GM23338 (cell line): ENCODE measurements around the gene CLNK. TPM values are rescaled to one million over a fixed set of nuclear protein-coding genes. Genes with fewer than 3 reads are reported as not detected.

ENCODE experiments used
- ATAC-seq: fragments of 200-7000 bp; cut with Tn5 transposase; 3 replicates; pipeline ENCODE4 v1.9.1; 2020
- DNase-seq: peaks from one replicate; pipeline ENCODE4 v3.0.0-alpha.2; 2015; ENCODE audit warnings: low spot score
- H2AFZ ChIP-seq: fragments of 200-600 bp; sonication (generic); 2 replicates; pipeline ENCODE4 v1.8.0; 2016; ENCODE audit warnings: antibody characterized with exemption, mild to moderate bottlenecking, moderate library complexity
- H3F3A ChIP-seq: fragments of 200-600 bp; sonication (generic); replicated peaks from 2 replicates; pipeline ENCODE4 v1.8.0; 2017; ENCODE audit warnings: antibody characterized with exemption, mixed run types, low read depth
- H3K27ac ChIP-seq: fragments of 200-600 bp; sonication (generic); 2 replicates; pipeline ENCODE4 v1.6.1; 2016; ENCODE audit warnings: low read depth
- H3K27me3 ChIP-seq: fragments of 200-600 bp; sonication (generic); 2 replicates; pipeline ENCODE4 v1.8.0; 2016; ENCODE audit warnings: mild to moderate bottlenecking, mixed run types, moderate library complexity; ENCODE audit not compliant: insufficient read depth
- H3K36me3 ChIP-seq: fragments of 200-600 bp; sonication (generic); 2 replicates; pipeline ENCODE4 v1.8.0; 2016; ENCODE audit warnings: mild to moderate bottlenecking; ENCODE audit not compliant: insufficient read depth
- H3K4me1 ChIP-seq: fragments of 200-600 bp; sonication (generic); 2 replicates; pipeline ENCODE4 v1.8.0; 2016; ENCODE audit warnings: mild to moderate bottlenecking, moderate library complexity; ENCODE audit not compliant: insufficient read depth
- H3K4me2 ChIP-seq: fragments of 200-600 bp; sonication (generic); 2 replicates; pipeline ENCODE4 v1.7.1; 2017; ENCODE audit warnings: mixed run types
- H3K4me3 ChIP-seq: fragments of 200-600 bp; sonication (generic); 2 replicates; pipeline ENCODE4 v1.6.1; 2016; ENCODE audit warnings: mixed run types
- H3K79me2 ChIP-seq: fragments of 200-600 bp; sonication (generic); replicated peaks from 2 replicates; pipeline ENCODE4 v1.8.0; 2017; ENCODE audit warnings: mild to moderate bottlenecking; ENCODE audit not compliant: insufficient read depth
- H3K9me2 ChIP-seq: fragments of 200-600 bp; sonication (generic); 2 replicates; pipeline ENCODE4 v1.8.0; 2017; ENCODE audit not compliant: insufficient read depth
- H4K20me1 ChIP-seq: fragments of 200-600 bp; sonication (generic); replicated peaks from 2 replicates; pipeline ENCODE4 v1.8.0; 2017; ENCODE audit warnings: mild to moderate bottlenecking; ENCODE audit not compliant: insufficient read depth
- H3K27ac Mint-ChIP-seq: 2 replicates; pipeline ENCODE4 v1.8.0; 2020; ENCODE audit warnings: inconsistent platforms, mild to moderate bottlenecking, moderate library complexity, mixed read lengths
- H3K27me3 Mint-ChIP-seq: 3 replicates; pipeline ENCODE4 v1.8.0; 2022; ENCODE audit warnings: low read depth, mild to moderate bottlenecking, moderate library complexity, mixed read lengths, inconsistent platforms; ENCODE audit not compliant: insufficient read depth, poor library complexity
- H3K36me3 Mint-ChIP-seq: 3 replicates; pipeline ENCODE4 v1.8.0; 2021; ENCODE audit warnings: low read depth, mild to moderate bottlenecking, inconsistent platforms, moderate library complexity, mixed read lengths
- H3K4me1 Mint-ChIP-seq: 3 replicates; pipeline ENCODE4 v1.8.0; 2020; ENCODE audit warnings: mild to moderate bottlenecking, inconsistent platforms, mixed read lengths
- H3K4me3 Mint-ChIP-seq: 3 replicates; pipeline ENCODE4 v1.8.0; 2021; ENCODE audit warnings: moderate library complexity, mild to moderate bottlenecking, inconsistent platforms, mixed read lengths
- H3K9me3 Mint-ChIP-seq: 3 replicates; pipeline ENCODE4 v1.8.0; 2020; ENCODE audit warnings: moderate library complexity, mild to moderate bottlenecking, inconsistent platforms, mixed read lengths
- JUNB ChIP-seq: IDR thresholded peaks from one replicate; pipeline ENCODE4 v1.6.1; 2016; ENCODE audit warnings: antibody characterized with exemption; ENCODE audit not compliant: unreplicated experiment
- NANOG ChIP-seq: IDR thresholded peaks from 2 replicates; pipeline ENCODE4 v1.6.1; 2016; ENCODE audit warnings: antibody characterized with exemption, borderline replicate concordance
- ZNF114 ChIP-seq: fragments of 250-450 bp; sonication (Bioruptor Pico); IDR thresholded peaks from 2 replicates; pipeline ENCODE4 v1.5.0; 2020; ENCODE audit warnings: mild to moderate bottlenecking, moderate library complexity
- polyA plus RNA-seq: library from polyadenylated mRNA; unstranded; fragments of >200 nt; fragmentation: Nextera tagmentation; extraction: Ambion mirVana; gene quantifications from 2 replicates; pipeline ENCODE4 v1.2.1, GENCODE V29; 2016
- total RNA-seq: library from RNA; depleted of rRNA; stranded (reverse); fragments of >200 nt; shearing (Covaris generic); gene quantifications from 2 replicates; pipeline ENCODE4 v1.2.3, GENCODE V29; 2014
- TF ChIP-seq, protein P1 (sequence below), 2 experiments: fragments of 200-600 bp in 1 of 2; sonication (generic) in 1 of 2; conservative IDR thresholded peaks; 2 replicates each; pipeline versions ENCODE4 v1.5.1 to v1.6.1; 2016 to 2017; ENCODE audit warnings: antibody characterized with exemption in 2 of 2, low read depth in 2 of 2, mild to moderate bottlenecking in 2 of 2, moderate library complexity in 1 of 2
- TF ChIP-seq, protein P2 (sequence below): fragments of 250-450 bp; sonication (Bioruptor Pico); IDR thresholded peaks from 2 replicates; pipeline ENCODE4 v1.5.0; 2020; ENCODE audit warnings: mild to moderate bottlenecking, moderate library complexity

Gene CLNK
- total and polyA plus RNA-seq, 2 experiments from 2014 or later = not detected

DNA sequence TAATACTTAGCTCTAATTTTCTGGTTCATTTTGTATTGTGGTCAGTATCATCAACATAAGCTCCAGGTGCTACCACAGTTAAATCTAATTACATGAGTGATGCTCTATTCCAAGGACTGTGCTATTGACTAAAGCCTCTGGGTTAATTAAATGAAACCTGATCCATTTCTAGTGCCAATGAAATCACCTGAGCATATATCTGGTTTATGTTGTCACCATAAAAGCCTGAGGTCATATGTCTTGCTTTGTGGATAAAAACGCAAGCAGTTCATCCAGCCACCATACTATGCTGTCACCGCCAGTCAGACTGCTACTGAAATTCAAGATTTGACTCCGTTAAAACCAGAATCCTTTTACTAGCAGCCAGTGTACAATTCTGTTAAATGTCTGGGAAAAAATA, 163.1 kb downstream of the CLNK start:
- H3K27me3 Mint-ChIP-seq = peaks cover 3% of the 10 kb centered on the region

DNA sequence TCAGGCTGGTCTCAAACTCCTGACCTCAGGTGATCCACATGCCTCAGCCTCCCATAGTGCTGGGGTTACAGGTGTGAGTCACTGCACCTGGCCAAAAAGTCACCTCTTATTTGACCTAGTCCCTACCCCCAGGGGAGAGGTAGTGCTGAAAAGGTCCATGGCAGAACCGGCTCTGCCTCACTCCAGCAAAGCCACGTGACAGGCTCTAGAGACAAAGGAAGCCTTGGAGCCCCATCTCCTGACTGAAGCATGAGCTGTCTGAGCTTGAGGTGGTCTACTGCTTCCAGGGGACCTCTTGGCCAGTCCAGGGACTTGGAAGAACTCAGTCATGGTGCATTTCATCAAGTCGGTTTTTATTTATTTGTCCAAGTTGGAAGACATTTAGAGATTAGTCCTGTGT, 174.8 kb downstream of the CLNK start:
- 0 out of 2 replicates have a peak, but pooled peaks cover 2% of the 10 kb centered on the region for H3K9me2 ChIP-seq
- no peaks in the 10 kb centered on the region for H3K36me3 ChIP-seq
- Mint-ChIP-seq H3K27me3 (no peaks in the 10 kb centered on the region), H3K9me3 (no peaks in the 10 kb centered on the region), H3K27ac (no peak overlapping the region), H3K36me3 (no peaks in the 10 kb centered on the region), H3K4me3 (no peak overlapping the region), H3K4me1 (no peaks in the 10 kb centered on the region)
- no peak for ATAC-seq
- no peaks in the 10 kb centered on the region for H3K27me3 ChIP-seq
- no peak for DNase-seq
- no peaks in the 10 kb centered on the region for H3F3A ChIP-seq
- no peaks in the 10 kb centered on the region for H3K4me1 ChIP-seq
- H3K4me3 ChIP-seq = no peak overlapping the region
- H4K20me1 ChIP-seq = no peaks in the 10 kb centered on the region
- no peak for TF ChIP-seq NANOG
- TF ChIP-seq, protein P1, sequence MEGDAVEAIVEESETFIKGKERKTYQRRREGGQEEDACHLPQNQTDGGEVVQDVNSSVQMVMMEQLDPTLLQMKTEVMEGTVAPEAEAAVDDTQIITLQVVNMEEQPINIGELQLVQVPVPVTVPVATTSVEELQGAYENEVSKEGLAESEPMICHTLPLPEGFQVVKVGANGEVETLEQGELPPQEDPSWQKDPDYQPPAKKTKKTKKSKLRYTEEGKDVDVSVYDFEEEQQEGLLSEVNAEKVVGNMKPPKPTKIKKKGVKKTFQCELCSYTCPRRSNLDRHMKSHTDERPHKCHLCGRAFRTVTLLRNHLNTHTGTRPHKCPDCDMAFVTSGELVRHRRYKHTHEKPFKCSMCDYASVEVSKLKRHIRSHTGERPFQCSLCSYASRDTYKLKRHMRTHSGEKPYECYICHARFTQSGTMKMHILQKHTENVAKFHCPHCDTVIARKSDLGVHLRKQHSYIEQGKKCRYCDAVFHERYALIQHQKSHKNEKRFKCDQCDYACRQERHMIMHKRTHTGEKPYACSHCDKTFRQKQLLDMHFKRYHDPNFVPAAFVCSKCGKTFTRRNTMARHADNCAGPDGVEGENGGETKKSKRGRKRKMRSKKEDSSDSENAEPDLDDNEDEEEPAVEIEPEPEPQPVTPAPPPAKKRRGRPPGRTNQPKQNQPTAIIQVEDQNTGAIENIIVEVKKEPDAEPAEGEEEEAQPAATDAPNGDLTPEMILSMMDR (conservative IDR thresholded peaks at IDR 0.05; ENCODE audit: low read depth in 2 of 2) = 0 out of 4 replicates have a peak, but pooled peaks of 1 of the 2 experiments have one; percentile 7
- no peak overlapping the region for H3K27ac ChIP-seq
- H3K79me2 ChIP-seq = no peaks in the 10 kb centered on the region
- H2AFZ ChIP-seq = no peak overlapping the region
- H3K4me2 ChIP-seq = no peak overlapping the region

More for the DNA sequence above, 163.1 kb downstream of the CLNK start:
- Histone ChIP-seq H3K27ac (no peak overlapping the region), H3K4me2 (no peak overlapping the region), H3K9me2 (no peaks in the 10 kb centered on the region; the same call in 1 of the 2 replicates), H3K79me2 (no peaks in the 10 kb centered on the region), H3K4me3 (no peak overlapping the region), H3F3A (no peaks in the 10 kb centered on the region), H4K20me1 (no peaks in the 10 kb centered on the region), H3K4me1 (no peaks in the 10 kb centered on the region), H3K27me3 (no peaks in the 10 kb centered on the region), H3K36me3 (no peaks in the 10 kb centered on the region), H2AFZ (no peak overlapping the region)
- DNase-seq (no peak), ATAC-seq (no peak)
- no peaks in the 10 kb centered on the region for H3K4me1 Mint-ChIP-seq
- H3K9me3 Mint-ChIP-seq = no peaks in the 10 kb centered on the region
- no peak overlapping the region for H3K27ac Mint-ChIP-seq
- H3K4me3 Mint-ChIP-seq = no peak overlapping the region
- no peaks in the 10 kb centered on the region for H3K36me3 Mint-ChIP-seq
- TF ChIP-seq JUNB = no peak

DNA sequence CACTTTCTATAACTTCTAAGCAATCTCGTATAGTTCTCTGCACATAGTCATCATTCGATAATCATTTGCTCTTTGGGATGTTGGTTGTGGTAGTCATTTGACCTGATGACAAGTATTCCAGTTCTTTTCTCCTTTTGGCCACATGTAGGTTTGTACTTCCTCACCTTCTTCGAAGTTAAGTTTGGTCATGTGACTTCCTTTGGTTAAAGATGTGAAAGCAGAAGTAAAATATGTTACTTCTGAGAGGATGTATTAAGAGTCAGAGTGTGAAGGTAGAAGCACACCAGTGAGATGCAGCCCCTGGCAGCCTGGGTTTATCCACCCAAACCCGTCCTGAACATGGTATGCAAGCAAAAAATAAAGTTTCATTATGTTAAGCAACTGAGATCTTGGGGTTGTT, 178.5 kb downstream of the CLNK start:
- no peaks in the 10 kb centered on the region for H3K79me2 ChIP-seq
- H3K4me3 Mint-ChIP-seq = no peak overlapping the region
- H3K27ac Mint-ChIP-seq = no peak overlapping the region
- ATAC-seq (no peak), DNase-seq (no peak)
- no peaks in the 10 kb centered on the region for H3K36me3 ChIP-seq
- no peak overlapping the region for H3K27ac ChIP-seq
- no peaks in the 10 kb centered on the region for H3K9me3 Mint-ChIP-seq
- H3K9me2 ChIP-seq = 0 out of 2 replicates have a peak, but pooled peaks cover 2% of the 10 kb centered on the region
- H3F3A ChIP-seq = no peaks in the 10 kb centered on the region
- no peaks in the 10 kb centered on the region for H3K27me3 ChIP-seq
- H3K4me1 ChIP-seq = no peaks in the 10 kb centered on the region
- no peaks in the 10 kb centered on the region for H3K36me3 Mint-ChIP-seq
- no peak for TF ChIP-seq ZNF114
- TF ChIP-seq, protein P2, sequence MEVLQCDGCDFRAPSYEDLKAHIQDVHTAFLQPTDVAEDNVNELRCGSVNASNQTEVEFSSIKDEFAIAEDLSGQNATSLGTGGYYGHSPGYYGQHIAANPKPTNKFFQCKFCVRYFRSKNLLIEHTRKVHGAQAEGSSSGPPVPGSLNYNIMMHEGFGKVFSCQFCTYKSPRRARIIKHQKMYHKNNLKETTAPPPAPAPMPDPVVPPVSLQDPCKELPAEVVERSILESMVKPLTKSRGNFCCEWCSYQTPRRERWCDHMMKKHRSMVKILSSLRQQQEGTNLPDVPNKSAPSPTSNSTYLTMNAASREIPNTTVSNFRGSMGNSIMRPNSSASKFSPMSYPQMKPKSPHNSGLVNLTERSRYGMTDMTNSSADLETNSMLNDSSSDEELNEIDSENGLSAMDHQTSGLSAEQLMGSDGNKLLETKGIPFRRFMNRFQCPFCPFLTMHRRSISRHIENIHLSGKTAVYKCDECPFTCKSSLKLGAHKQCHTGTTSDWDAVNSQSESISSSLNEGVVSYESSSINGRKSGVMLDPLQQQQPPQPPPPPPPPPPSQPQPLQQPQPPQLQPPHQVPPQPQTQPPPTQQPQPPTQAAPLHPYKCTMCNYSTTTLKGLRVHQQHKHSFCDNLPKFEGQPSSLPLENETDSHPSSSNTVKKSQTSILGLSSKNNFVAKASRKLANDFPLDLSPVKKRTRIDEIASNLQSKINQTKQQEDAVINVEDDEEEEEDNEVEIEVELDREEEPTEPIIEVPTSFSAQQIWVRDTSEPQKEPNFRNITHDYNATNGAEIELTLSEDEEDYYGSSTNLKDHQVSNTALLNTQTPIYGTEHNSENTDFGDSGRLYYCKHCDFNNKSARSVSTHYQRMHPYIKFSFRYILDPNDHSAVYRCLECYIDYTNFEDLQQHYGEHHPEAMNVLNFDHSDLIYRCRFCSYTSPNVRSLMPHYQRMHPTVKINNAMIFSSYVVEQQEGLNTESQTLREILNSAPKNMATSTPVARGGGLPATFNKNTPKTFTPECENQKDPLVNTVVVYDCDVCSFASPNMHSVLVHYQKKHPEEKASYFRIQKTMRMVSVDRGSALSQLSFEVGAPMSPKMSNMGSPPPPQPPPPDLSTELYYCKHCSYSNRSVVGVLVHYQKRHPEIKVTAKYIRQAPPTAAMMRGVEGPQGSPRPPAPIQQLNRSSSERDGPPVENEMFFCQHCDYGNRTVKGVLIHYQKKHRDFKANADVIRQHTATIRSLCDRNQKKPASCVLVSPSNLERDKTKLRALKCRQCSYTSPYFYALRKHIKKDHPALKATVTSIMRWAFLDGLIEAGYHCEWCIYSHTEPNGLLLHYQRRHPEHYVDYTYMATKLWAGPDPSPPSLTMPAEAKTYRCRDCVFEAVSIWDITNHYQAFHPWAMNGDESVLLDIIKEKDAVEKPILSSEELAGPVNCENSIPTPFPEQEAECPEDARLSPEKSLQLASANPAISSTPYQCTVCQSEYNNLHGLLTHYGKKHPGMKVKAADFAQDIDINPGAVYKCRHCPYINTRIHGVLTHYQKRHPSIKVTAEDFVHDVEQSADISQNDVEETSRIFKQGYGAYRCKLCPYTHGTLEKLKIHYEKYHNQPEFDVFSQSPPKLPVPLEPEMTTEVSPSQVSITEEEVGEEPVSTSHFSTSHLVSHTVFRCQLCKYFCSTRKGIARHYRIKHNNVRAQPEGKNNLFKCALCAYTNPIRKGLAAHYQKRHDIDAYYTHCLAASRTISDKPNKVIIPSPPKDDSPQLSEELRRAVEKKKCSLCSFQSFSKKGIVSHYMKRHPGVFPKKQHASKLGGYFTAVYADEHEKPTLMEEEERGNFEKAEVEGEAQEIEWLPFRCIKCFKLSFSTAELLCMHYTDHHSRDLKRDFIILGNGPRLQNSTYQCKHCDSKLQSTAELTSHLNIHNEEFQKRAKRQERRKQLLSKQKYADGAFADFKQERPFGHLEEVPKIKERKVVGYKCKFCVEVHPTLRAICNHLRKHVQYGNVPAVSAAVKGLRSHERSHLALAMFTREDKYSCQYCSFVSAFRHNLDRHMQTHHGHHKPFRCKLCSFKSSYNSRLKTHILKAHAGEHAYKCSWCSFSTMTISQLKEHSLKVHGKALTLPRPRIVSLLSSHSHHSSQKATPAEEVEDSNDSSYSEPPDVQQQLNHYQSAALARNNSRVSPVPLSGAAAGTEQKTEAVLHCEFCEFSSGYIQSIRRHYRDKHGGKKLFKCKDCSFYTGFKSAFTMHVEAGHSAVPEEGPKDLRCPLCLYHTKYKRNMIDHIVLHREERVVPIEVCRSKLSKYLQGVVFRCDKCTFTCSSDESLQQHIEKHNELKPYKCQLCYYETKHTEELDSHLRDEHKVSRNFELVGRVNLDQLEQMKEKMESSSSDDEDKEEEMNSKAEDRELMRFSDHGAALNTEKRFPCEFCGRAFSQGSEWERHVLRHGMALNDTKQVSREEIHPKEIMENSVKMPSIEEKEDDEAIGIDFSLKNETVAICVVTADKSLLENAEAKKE (CRISPR knock-in tag) = no peak
- H3K4me2 ChIP-seq = no peak overlapping the region
- H3K4me1 Mint-ChIP-seq = peaks cover 3% of the 10 kb centered on the region
- H3K4me3 ChIP-seq = no peak overlapping the region
- H2AFZ ChIP-seq = no peak overlapping the region
- H4K20me1 ChIP-seq = no peaks in the 10 kb centered on the region
- peaks cover 2% of the 10 kb centered on the region for H3K27me3 Mint-ChIP-seq
